Measurements from ENCODE around the gene KCNG2.

Gene KCNG2

GRCh38 chr18:79887181-79888000 is 89.7 kb downstream of the KCNG2 start:
- TF ChIP-seq CTCF (IDR thresholded peaks at IDR 0.05): no peak
- Histone ChIP-seq H3K9me3 (no peaks in the 10 kb centered on the region), H3K4me1 (ENCODE audit: control insufficient read depth in 1 of 2, insufficient read depth in 1 of 2, low read depth in 1 of 2, low read length in 1 of 2) (no peaks in the 10 kb centered on the region), H3K36me3 (no peaks in the 10 kb centered on the region), H3K4me3 (ENCODE audit: low read depth in 1 of 2, low read length in 1 of 2) (no peak overlapping the region), H3K27ac (no peak overlapping the region), H3K27me3 (no peaks in the 10 kb centered on the region)

- H3K4me3 ChIP-seq (ENCODE audit: low read depth in 1 of 2, low read length in 1 of 2): no peak overlapping the region
- no peaks in the 10 kb centered on the region for H3K27me3 ChIP-seq
- no peak for TF ChIP-seq CTCF (IDR thresholded peaks at IDR 0.05)
- no peaks in the 10 kb centered on the region for H3K9me3 ChIP-seq
- H3K27ac ChIP-seq: no peak overlapping the region
- no peaks in the 10 kb centered on the region for H3K4me1 ChIP-seq (ENCODE audit: control insufficient read depth in 1 of 2, insufficient read depth in 1 of 2, low read depth in 1 of 2, low read length in 1 of 2)
- no peaks in the 10 kb centered on the region for H3K36me3 ChIP-seq
Measured at GRCh38 chr18:79888016-79888415, 90.3 kb downstream of the KCNG2 start.

- H3K9me3 ChIP-seq: no peaks in the 10 kb centered on the region
- no peaks in the 10 kb centered on the region for H3K27me3 ChIP-seq
- no peak for TF ChIP-seq CTCF (IDR thresholded peaks at IDR 0.05)
- no peaks in the 10 kb centered on the region for H3K4me1 ChIP-seq (ENCODE audit: control insufficient read depth in 1 of 2, insufficient read depth in 1 of 2, low read depth in 1 of 2, low read length in 1 of 2)
- H3K36me3 ChIP-seq: no peaks in the 10 kb centered on the region
- H3K27ac ChIP-seq: no peak overlapping the region
- H3K4me3 ChIP-seq (ENCODE audit: low read depth in 1 of 2, low read length in 1 of 2): no peak overlapping the region
Measured at GRCh38 chr18:79889569-79889968, 91.8 kb downstream of the KCNG2 start.

- TF ChIP-seq CTCF (IDR thresholded peaks at IDR 0.05): no peak
- no peaks in the 10 kb centered on the region for H3K9me3 ChIP-seq
- no peaks in the 10 kb centered on the region for H3K27me3 ChIP-seq
- no peak overlapping the region for H3K4me3 ChIP-seq (ENCODE audit: low read depth in 1 of 2, low read length in 1 of 2)
- no peaks in the 10 kb centered on the region for H3K36me3 ChIP-seq
- no peak overlapping the region for H3K27ac ChIP-seq
- no peaks in the 10 kb centered on the region for H3K4me1 ChIP-seq (ENCODE audit: control insufficient read depth in 1 of 2, insufficient read depth in 1 of 2, low read depth in 1 of 2, low read length in 1 of 2)
Measured at GRCh38 chr18:79890674-79891073, 92.9 kb downstream of the KCNG2 start.

- Histone ChIP-seq H3K4me3 (ENCODE audit: low read depth in 1 of 2, low read length in 1 of 2) (no peak overlapping the region), H3K4me1 (ENCODE audit: control insufficient read depth in 1 of 2, insufficient read depth in 1 of 2, low read depth in 1 of 2, low read length in 1 of 2) (no peaks in the 10 kb centered on the region), H3K9me3 (peaks cover 17% of the 10 kb centered on the region), H3K27ac (no peak overlapping the region), H3K36me3 (peaks cover 2% of the 10 kb centered on the region), H3K27me3 (no peaks in the 10 kb centered on the region)
- TF ChIP-seq CTCF (IDR thresholded peaks at IDR 0.05): no peak
Measured at GRCh38 chr18:79896738-79897137, 99.0 kb downstream of the KCNG2 start.

Measured in neutrophil (primary cell).